ENCODE results near the gene TMC3.

The TMC3 gene

GRCh38 chr15:81339851-81340250 is 34.2 kb downstream of the TMC3 start:
- Mint-ChIP-seq H3K27ac (no peak overlapping the region), H3K9me3 (no peaks in the 10 kb centered on the region), H3K36me3 (ENCODE audit: low read depth) (no peaks in the 10 kb centered on the region), H3K4me3 (no peak overlapping the region), H3K27me3 (ENCODE audit: low read depth, poor library complexity) (peaks cover 7% of the 10 kb centered on the region), H3K4me1 (no peaks in the 10 kb centered on the region)
- no peak for TF ChIP-seq CTCF (IDR thresholded peaks at IDR 0.05)
- no peak for DNase-seq

GRCh38 chr15:81339321-81339720 is 34.7 kb downstream of the TMC3 start:
- no peak for TF ChIP-seq CTCF (IDR thresholded peaks at IDR 0.05)
- no peak overlapping the region for H3K27ac Mint-ChIP-seq
- H3K36me3 Mint-ChIP-seq (ENCODE audit: low read depth) = no peaks in the 10 kb centered on the region
- no peak overlapping the region for H3K4me3 Mint-ChIP-seq
- no peaks in the 10 kb centered on the region for H3K9me3 Mint-ChIP-seq
- H3K4me1 Mint-ChIP-seq = peaks cover 4% of the 10 kb centered on the region
- H3K27me3 Mint-ChIP-seq (ENCODE audit: low read depth, poor library complexity) = peaks cover 5% of the 10 kb centered on the region
- DNase-seq = no peak

- no peak overlapping the region for H3K27ac Mint-ChIP-seq
- no peak for TF ChIP-seq CTCF (IDR thresholded peaks at IDR 0.05)
- peaks cover 3% of the 10 kb centered on the region for H3K27me3 Mint-ChIP-seq (ENCODE audit: low read depth, poor library complexity)
- H3K36me3 Mint-ChIP-seq (ENCODE audit: low read depth) = no peaks in the 10 kb centered on the region
- peaks cover 4% of the 10 kb centered on the region for H3K4me1 Mint-ChIP-seq
- no peak for DNase-seq
- H3K4me3 Mint-ChIP-seq = no peak overlapping the region
- no peaks in the 10 kb centered on the region for H3K9me3 Mint-ChIP-seq
These were observed 35.6 kb downstream of the TMC3 start for GRCh38 chr15:81338170-81339007.

- Mint-ChIP-seq H3K4me1 (peaks cover 4% of the 10 kb centered on the region), H3K27ac (no peak overlapping the region), H3K9me3 (no peaks in the 10 kb centered on the region), H3K27me3 (ENCODE audit: low read depth, poor library complexity) (peaks cover 3% of the 10 kb centered on the region), H3K36me3 (ENCODE audit: low read depth) (no peaks in the 10 kb centered on the region), H3K4me3 (no peak overlapping the region)
- DNase-seq = no peak
- TF ChIP-seq CTCF (IDR thresholded peaks at IDR 0.05) = no peak
These were observed 36.3 kb downstream of the TMC3 start for GRCh38 chr15:81337713-81338157.

GRCh38 chr15:81337241-81337640 is 36.8 kb downstream of the TMC3 start:
- H3K9me3 Mint-ChIP-seq = no peaks in the 10 kb centered on the region
- H3K4me3 Mint-ChIP-seq = no peak overlapping the region
- no peak for TF ChIP-seq CTCF (IDR thresholded peaks at IDR 0.05)
- no peak for DNase-seq
- peaks cover 3% of the 10 kb centered on the region for H3K27me3 Mint-ChIP-seq (ENCODE audit: low read depth, poor library complexity)
- H3K27ac Mint-ChIP-seq = no peak overlapping the region
- no peaks in the 10 kb centered on the region for H3K36me3 Mint-ChIP-seq (ENCODE audit: low read depth)
- peaks cover 4% of the 10 kb centered on the region for H3K4me1 Mint-ChIP-seq

- TF ChIP-seq CTCF (IDR thresholded peaks at IDR 0.05) = no peak
- Mint-ChIP-seq H3K27me3 (ENCODE audit: low read depth, poor library complexity) (peaks cover 3% of the 10 kb centered on the region), H3K4me3 (no peak overlapping the region), H3K36me3 (ENCODE audit: low read depth) (no peaks in the 10 kb centered on the region), H3K9me3 (no peaks in the 10 kb centered on the region), H3K27ac (no peak overlapping the region), H3K4me1 (peaks cover 4% of the 10 kb centered on the region)
- no peak for DNase-seq
These were observed 37.4 kb downstream of the TMC3 start for GRCh38 chr15:81336568-81336967.
